ENCODE data around the gene USP35. TPM values are rescaled to one million over a fixed set of nuclear protein-coding genes. Genes with fewer than 3 reads are reported as not detected.

USP35 gene
- total RNA-seq, 4 donors from 2014 or later, result 6.7 to 15.1 (median 8.6) TPM

GRCh38 chr11:78181185-78181584 lies 7.5 kb upstream of the USP35 start:
- ATAC-seq (ENCODE audit: low FRiP score), result no peak
- no peak for DNase-seq (ENCODE audit: low spot score)
- no peak for TF ChIP-seq CTCF (IDR thresholded peaks at IDR 0.05)

GRCh38 chr11:78187366-78188285 lies 1.1 kb upstream of the USP35 start:
- no peak for DNase-seq (ENCODE audit: low spot score)
- peak; percentile 65 for ATAC-seq (ENCODE audit: low FRiP score)
- no peak for TF ChIP-seq CTCF (IDR thresholded peaks at IDR 0.05)

- no peak for ATAC-seq (ENCODE audit: low FRiP score)
- DNase-seq (ENCODE audit: low spot score), result no peak
- no peak for TF ChIP-seq CTCF (IDR thresholded peaks at IDR 0.05)
These were observed 530 bp downstream of the USP35 start for GRCh38 chr11:78189174-78189724.

- no peak for TF ChIP-seq CTCF (IDR thresholded peaks at IDR 0.05)
- DNase-seq (ENCODE audit: low spot score), result no peak
These were observed 1.1 kb downstream of the USP35 start for GRCh38 chr11:78189851-78190250.

GRCh38 chr11:78190374-78190773 lies 1.7 kb downstream of the USP35 start:
- TF ChIP-seq CTCF (IDR thresholded peaks at IDR 0.05), result no peak
- ATAC-seq (ENCODE audit: low FRiP score), result no peak
- no peak for DNase-seq (ENCODE audit: low spot score)

More at GRCh38 chr11:78189851-78190250, 1.1 kb downstream of the USP35 start:
- no peak for ATAC-seq (ENCODE audit: low FRiP score)

GRCh38 chr11:78190871-78191538 lies 2.3 kb downstream of the USP35 start:
- DNase-seq (ENCODE audit: low spot score) (no peak), ATAC-seq (ENCODE audit: low FRiP score) (no peak)
- no peak for TF ChIP-seq CTCF (IDR thresholded peaks at IDR 0.05)

Measured in omental fat pad (tissue), 4 donors.